ENCODE data around the gene PNLDC1. TPM values are rescaled to one million over a fixed set of nuclear protein-coding genes. Genes with fewer than 3 reads are reported as not detected.

The PNLDC1 gene
- total RNA-seq, 1 donor, result not detected

DNA sequence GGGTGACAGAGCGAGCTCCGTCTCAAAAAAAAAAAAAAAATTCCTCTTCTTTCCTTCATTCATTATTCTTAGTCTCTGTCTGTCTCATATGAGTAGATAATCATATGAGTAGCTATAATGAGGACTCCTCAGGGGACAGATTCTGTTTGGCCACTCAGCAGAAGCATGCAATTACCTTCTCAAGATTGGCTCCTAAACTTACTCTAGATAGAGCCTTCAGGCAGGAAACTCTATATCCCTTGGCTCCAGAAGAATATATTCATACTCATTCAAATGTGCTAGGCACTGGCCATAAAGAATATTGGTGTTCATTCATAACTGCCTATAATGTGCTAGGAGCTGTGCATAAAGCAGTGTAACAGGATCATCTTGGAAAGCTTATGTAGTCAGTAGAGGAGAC lies 40.4 kb upstream of the PNLDC1 start:
- Histone ChIP-seq H3K79me2 (ENCODE audit: insufficient read depth, low read length) (peaks cover 22% of the 10 kb centered on the region), H4K20me1 (ENCODE audit: insufficient read depth, low read length) (peaks cover 3% of the 10 kb centered on the region), H3K9me3 (ENCODE audit: low read depth, low read length) (no peaks in the 10 kb centered on the region), H3K36me3 (ENCODE audit: insufficient read depth, low read length) (peaks cover 42% of the 10 kb centered on the region), H3K27me3 (ENCODE audit: insufficient read depth, low read length) (no peaks in the 10 kb centered on the region), H3K4me3 (ENCODE audit: insufficient read depth, low read length) (no peak overlapping the region), H2AFZ (ENCODE audit: low read length) (no peak overlapping the region), H3K4me1 (ENCODE audit: insufficient read depth, low read length) (peaks cover 35% of the 10 kb centered on the region), H3K4me2 (ENCODE audit: insufficient read depth, low read length) (no peak overlapping the region), H3K27ac (ENCODE audit: low read depth, low read length) (peak overlapping the region; percentile 86)
- DNase-seq (ENCODE audit: insufficient read length, low spot score, missing footprints), result peak; percentile 84
- TF ChIP-seq, protein P1, sequence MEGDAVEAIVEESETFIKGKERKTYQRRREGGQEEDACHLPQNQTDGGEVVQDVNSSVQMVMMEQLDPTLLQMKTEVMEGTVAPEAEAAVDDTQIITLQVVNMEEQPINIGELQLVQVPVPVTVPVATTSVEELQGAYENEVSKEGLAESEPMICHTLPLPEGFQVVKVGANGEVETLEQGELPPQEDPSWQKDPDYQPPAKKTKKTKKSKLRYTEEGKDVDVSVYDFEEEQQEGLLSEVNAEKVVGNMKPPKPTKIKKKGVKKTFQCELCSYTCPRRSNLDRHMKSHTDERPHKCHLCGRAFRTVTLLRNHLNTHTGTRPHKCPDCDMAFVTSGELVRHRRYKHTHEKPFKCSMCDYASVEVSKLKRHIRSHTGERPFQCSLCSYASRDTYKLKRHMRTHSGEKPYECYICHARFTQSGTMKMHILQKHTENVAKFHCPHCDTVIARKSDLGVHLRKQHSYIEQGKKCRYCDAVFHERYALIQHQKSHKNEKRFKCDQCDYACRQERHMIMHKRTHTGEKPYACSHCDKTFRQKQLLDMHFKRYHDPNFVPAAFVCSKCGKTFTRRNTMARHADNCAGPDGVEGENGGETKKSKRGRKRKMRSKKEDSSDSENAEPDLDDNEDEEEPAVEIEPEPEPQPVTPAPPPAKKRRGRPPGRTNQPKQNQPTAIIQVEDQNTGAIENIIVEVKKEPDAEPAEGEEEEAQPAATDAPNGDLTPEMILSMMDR (IDR thresholded peaks at IDR 0.05; ENCODE audit: extremely low read depth, low read depth, low read length), result no peak

DNA sequence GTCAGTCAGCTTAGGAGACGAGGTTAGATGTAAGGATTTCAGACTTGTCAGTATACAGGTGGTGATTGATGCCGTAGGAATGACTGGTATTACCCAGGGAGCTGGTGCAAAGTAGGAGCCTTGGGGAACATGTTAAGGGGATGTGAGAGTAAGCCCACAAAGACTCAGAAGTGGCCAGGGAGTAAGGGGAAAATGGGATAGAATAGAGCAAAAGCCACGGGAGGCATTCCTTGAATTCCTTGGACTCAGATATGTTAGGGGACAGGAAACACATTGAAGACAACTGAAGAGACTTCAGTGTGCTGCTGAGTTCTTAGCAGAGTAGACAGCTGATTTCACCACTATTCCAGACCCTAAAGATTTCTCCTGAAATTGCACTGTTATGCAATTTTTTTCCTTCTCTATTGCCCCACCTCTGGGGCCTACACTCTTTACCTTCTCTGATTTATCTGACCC lies 39.4 kb upstream of the PNLDC1 start:
- Histone ChIP-seq H3K27ac (ENCODE audit: low read depth, low read length) (peak overlapping the region; percentile 86), H3K9me3 (ENCODE audit: low read depth, low read length) (no peaks in the 10 kb centered on the region), H4K20me1 (ENCODE audit: insufficient read depth, low read length) (peaks cover 3% of the 10 kb centered on the region), H2AFZ (ENCODE audit: low read length) (no peak overlapping the region), H3K4me2 (ENCODE audit: insufficient read depth, low read length) (peak overlapping the region; percentile 96), H3K36me3 (ENCODE audit: insufficient read depth, low read length) (peaks cover 35% of the 10 kb centered on the region), H3K4me3 (ENCODE audit: insufficient read depth, low read length) (peak overlapping the region; percentile 92), H3K79me2 (ENCODE audit: insufficient read depth, low read length) (peaks cover 22% of the 10 kb centered on the region), H3K4me1 (ENCODE audit: insufficient read depth, low read length) (peaks cover 35% of the 10 kb centered on the region), H3K27me3 (ENCODE audit: insufficient read depth, low read length) (no peaks in the 10 kb centered on the region)
- peak; percentile 83 for DNase-seq (ENCODE audit: insufficient read length, low spot score, missing footprints)
- TF ChIP-seq, protein P1 (IDR thresholded peaks at IDR 0.05; ENCODE audit: extremely low read depth, low read depth, low read length), result no peak

DNA sequence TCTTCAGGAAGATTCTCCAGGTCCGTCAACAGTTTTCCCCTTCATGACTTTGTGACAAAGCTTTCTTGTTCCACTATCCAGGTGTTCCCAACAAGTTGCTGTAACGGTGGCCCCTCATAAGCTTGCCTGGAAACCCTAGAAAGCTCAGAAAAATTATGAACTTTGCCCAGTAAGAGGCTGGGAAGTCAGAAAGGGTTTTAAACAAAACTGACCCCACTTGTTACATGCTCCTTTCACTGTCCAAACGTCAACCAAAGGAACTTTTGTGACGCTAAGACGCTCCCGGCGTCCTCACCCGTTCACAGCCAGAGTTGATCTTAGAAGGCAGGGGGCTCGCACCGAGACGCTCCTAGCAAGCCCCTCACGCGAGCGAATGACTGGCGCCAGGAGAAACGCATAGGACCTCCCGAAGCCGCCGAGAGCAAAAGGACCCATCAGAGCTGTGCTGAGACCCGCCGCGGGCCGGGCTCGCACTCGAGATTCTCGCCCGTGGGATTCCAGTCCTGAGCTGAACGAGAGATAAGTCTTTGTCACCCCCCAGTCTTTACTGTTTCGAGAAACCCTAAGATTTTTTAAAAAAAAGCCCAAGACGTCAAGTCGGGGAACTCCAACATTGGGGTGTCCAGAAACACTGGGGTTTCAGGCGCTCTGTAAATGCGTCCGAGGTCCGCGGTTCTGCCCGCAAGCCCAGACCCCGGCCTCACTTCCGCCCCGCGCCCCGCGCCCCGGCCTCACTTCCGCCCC lies 38.8 kb upstream of the PNLDC1 start:
- peak overlapping the region; percentile 92 for H3K4me3 ChIP-seq (ENCODE audit: insufficient read depth, low read length)
- H3K79me2 ChIP-seq (ENCODE audit: insufficient read depth, low read length), result peaks cover 17% of the 10 kb centered on the region
- H3K27me3 ChIP-seq (ENCODE audit: insufficient read depth, low read length), result no peaks in the 10 kb centered on the region
- peak; percentile 84 for DNase-seq (ENCODE audit: insufficient read length, low spot score, missing footprints)
- peaks cover 28% of the 10 kb centered on the region for H3K36me3 ChIP-seq (ENCODE audit: insufficient read depth, low read length)
- TF ChIP-seq, protein P1 (IDR thresholded peaks at IDR 0.05; ENCODE audit: extremely low read depth, low read depth, low read length), result no peak
- peaks cover 35% of the 10 kb centered on the region for H3K4me1 ChIP-seq (ENCODE audit: insufficient read depth, low read length)
- H3K27ac ChIP-seq (ENCODE audit: low read depth, low read length), result peak overlapping the region; percentile 86
- peak overlapping the region; percentile 96 for H3K4me2 ChIP-seq (ENCODE audit: insufficient read depth, low read length)
- H3K9me3 ChIP-seq (ENCODE audit: low read depth, low read length), result no peaks in the 10 kb centered on the region
- H2AFZ ChIP-seq (ENCODE audit: low read length), result peak overlapping the region; percentile 81
- peaks cover 3% of the 10 kb centered on the region for H4K20me1 ChIP-seq (ENCODE audit: insufficient read depth, low read length)

DNA sequence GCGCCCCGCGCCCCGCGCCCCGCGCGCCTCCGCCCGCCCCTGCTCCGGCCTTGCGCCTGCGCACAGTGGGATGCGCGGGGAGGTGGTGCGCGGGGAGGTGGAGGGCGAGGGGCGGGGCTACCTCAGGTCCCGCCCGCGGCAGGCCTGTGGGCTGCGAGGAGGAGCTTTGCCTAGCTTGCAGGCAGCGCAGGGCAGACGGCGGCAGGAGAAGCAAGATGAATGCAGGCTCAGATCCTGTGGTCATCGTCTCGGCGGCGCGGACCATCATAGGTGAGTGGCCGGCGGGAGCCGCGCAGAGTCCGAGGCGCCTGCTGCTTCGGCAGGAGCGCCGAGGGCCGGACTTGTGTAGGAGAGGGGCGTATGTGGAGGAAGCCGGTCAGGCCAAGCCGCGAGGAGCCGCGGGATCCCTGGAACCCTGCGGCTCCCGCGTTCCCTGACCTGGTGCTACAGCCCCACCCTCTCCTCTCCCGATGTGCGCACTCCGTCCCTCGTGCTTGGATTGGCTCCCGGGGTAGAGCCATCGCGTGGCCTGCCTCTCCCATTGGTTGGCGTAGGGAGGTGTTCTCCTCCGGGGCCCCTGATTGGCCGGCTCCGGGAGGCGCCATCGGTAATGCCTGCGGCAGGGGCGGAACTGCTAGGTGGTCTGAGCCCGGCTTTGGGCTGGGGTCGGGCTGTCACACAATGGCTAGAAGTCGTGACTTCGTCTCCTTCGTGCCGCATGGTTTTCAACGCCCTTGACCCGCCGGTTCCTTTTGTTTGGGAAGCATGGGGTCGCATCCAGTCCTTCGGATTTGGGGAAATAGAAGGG lies 38.0 kb upstream of the PNLDC1 start, which contains the start of gene ACAT2:
ACAT2 (plus strand) TSS at position 173 of the 808 bp plus-strand sequence; CDS start at position 216, 43 bp downstream.
- peaks cover 26% of the 10 kb centered on the region for H3K36me3 ChIP-seq (ENCODE audit: insufficient read depth, low read length)
- peak; percentile 99 for DNase-seq (ENCODE audit: insufficient read length, low spot score, missing footprints)

More for the DNA sequence above, 38.0 kb upstream of the PNLDC1 start, which contains the start of gene ACAT2:
- H3K9me3 ChIP-seq (ENCODE audit: low read depth, low read length), result no peaks in the 10 kb centered on the region
- peak within 1 kb of the TSS; percentile 88 for H3K27ac ChIP-seq (ENCODE audit: low read depth, low read length)
- peaks cover 17% of the 10 kb centered on the region for H3K79me2 ChIP-seq (ENCODE audit: insufficient read depth, low read length)
- H3K27me3 ChIP-seq (ENCODE audit: insufficient read depth, low read length), result no peaks in the 10 kb centered on the region
- H3K4me3 ChIP-seq (ENCODE audit: insufficient read depth, low read length), result peak within 1 kb of the TSS; percentile 92
- H3K4me2 ChIP-seq (ENCODE audit: insufficient read depth, low read length), result peak within 1 kb of the TSS; percentile 96
- peaks cover 35% of the 10 kb centered on the region for H3K4me1 ChIP-seq (ENCODE audit: insufficient read depth, low read length)
- H4K20me1 ChIP-seq (ENCODE audit: insufficient read depth, low read length), result peaks cover 3% of the 10 kb centered on the region
- TF ChIP-seq, protein P1 (IDR thresholded peaks at IDR 0.05; ENCODE audit: extremely low read depth, low read depth, low read length), result no peak
- peak within 1 kb of the TSS; percentile 89 for H2AFZ ChIP-seq (ENCODE audit: low read length)

Measured in osteoblast (primary cell).